Umbilical cord (tissue), 2 donors: Measurements from ENCODE around the gene CLSTN2. TPM values are rescaled to one million over a fixed set of nuclear protein-coding genes. Genes with fewer than 3 reads are reported as not detected.

Experiments
- DNase-seq: peaks from one replicate; pipeline ENCODE4 v3.0.0-alpha.2; 2015; ENCODE audit warnings: low spot score
- total RNA-seq: library from RNA; depleted of rRNA; stranded (reverse); fragments of >200 nt; gene quantifications from one replicate; pipeline ENCODE4 v1.2.3, GENCODE V29; 2014; ENCODE audit warnings: low replicate concordance; ENCODE audit not compliant: insufficient read depth

The CLSTN2 gene
- total RNA-seq, 1 donor from 2014 or later, result 8.9 TPM

DNA sequence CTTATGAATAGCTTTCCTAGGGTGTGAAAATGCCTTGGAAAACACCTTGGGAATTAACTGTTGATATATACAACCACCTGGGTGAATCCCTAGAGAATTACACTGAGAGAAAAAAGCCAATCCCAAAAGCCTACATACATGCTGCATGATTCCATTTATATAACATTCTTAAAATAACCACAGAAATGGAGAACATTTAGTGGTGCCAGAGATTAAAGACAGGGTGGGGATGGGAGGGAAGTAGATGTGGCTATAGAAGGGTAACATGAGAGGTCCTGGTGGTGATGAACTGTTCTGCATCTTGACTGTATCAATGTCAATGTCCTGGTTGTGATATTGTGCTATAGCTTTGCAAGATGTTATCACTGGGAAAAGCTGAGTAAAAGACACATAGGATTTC is 291.0 kb downstream of the CLSTN2 start:
- DNase-seq, result no peak

DNA sequence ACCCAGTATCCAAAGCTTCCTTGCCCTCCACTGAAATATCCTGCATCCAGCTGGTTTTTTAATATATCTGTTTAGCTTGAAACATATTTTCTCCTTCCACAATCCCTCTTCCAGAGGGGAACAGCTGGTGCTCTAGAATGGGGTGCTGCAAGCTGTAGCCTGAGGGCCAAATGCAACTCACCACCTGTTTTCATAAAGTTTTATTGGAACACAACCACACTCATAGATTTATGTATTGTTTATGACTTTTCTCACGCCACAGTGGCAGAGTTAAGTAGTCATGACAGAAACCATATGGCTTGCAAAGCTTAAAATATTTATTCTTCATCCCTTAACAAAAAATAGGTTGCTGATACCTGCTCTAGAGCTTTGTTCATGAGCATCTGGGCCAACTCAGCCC is 298.7 kb downstream of the CLSTN2 start:
- no peak for DNase-seq

DNA sequence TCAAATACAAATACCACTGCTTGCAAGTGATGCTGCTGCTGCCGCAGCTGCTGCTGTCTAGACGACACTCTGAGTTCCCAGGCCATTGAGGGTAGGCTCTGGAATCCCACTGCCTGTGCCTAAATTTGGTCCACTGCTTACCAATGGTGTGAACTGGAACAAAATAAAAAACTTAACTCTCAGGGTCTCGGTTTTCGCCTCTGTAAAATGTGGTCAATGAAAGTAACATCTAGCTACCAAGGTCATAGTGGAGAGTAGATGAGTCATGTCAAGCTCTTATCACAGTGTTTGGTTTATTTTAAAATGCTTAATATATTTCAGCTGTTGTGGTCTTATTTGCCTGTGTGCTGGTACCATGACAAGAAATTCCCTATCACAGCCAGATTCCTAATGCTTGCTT is 299.3 kb downstream of the CLSTN2 start:
- DNase-seq, result no peak

DNA sequence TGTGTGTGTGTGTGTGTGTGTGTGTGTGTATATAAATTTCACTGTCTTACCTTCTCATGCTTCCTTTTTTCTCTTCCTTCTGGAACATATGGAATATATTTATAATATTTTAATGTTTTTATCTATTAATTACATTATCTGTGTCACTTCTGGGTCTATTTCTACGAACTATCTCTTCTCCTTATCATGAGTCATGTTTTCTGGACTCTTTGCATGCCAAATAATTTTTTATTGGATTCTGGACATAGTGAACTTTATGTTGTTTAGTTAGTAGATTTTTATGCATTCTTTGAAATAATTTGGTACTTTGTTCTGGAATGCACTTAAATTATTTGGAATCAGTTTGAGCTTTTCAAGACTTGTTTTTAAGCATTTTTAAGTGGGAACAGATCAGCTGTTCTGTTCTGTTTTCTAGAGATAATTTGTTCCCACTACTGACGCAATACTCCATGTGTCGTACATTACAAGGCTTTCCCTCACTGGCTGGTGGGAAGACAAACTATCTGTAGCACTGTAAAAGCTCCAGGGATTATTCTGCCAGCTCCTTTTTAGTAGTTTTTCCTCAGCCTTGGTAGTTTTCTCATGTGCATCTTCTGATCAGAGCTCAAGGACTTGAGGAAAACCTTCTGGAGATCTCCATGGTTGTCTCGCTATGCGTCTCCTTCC is 302.0 kb downstream of the CLSTN2 start:
- peak; percentile 71 for DNase-seq

DNA sequence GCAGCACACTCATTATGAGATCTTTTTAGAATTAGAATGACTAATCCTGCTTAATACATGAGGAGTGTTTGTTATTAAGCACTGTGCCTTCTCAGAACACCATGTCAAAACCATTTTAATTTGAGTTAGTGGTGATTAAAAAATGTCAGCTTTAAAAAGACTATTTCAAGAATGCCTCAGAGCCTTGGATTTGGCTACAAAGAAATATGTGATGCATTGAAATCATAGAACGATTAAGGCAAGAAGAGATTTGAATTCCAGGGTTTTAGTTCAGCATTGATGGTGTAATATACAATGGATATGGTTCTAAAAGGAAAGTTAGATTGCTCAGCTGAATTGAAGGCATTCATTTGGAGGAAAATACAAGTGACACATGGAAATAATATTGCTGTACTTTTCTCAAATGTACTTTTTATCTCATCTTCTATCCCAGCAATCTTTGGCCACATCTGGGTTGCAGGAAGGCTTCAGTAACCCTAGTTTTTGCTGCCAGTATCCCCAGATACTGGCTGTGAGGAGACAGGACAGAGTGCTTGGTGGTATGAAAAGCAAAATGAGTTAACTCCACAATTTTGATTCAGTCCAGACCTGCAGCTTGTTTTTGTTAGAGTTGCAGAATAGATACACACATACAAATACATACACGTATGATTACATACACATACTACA is 303.8 kb downstream of the CLSTN2 start:
- DNase-seq, result peak; percentile 37

DNA sequence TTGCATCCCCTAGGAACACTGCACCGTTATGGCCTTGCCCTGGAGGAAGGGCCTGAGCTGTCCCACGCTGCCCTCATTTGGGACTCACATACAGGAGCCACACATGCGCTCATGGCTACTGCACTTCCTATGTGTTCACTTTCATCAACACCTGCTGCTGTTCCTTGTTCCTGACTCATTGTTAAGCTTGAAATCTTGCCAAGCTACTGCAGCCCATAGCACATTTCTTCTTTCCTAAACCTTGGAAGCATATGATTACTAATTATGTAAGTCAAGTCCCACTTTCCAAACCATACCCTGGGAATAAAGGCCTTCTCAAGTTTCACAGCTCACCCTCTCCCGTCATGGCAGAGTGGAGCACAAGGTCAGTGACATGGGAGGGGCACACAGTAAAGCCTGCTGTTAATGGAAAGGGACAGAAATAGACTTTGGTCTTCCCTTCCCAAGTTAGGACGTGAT is 307.9 kb downstream of the CLSTN2 start:
- DNase-seq, result no peak

DNA sequence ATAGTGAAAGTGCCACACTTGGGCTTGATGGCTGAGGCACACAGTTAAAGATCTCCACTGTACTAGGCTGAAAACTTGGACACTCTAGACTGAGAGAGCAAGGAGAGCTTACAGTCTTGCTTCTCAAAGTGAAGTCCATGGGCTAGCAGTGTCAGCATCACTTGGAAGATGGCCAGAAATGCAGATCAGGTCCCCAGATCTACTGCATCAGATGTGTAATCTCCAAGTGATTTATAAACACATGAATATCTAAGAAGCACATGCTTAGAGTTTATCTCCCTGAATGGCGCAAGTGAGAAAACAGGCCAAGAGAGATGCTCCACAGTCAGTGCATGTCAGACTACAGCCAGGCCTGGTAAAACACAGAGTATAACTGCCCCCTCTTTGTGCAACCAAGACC is 308.6 kb downstream of the CLSTN2 start:
- peak; percentile 15 for DNase-seq

DNA sequence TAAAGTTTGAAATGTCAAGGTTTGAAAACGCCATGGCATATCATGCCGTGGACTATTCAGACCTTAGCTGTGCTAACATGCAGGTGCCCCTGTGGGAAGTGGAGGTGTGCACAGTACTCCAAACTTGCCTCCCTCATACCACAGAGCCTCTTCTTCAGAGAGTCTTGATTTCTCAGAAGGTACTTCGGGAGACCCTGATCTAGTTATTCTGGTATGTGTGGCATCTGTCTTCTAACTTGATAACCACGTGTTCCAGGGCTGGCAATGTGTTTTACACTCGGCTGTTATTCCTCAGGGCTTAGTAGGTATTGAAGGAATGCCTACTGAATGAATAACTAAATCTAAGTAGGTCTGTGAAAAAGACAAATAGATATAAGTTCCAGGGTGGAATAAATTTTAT is 309.9 kb downstream of the CLSTN2 start:
- peak; percentile 52 for DNase-seq

DNA sequence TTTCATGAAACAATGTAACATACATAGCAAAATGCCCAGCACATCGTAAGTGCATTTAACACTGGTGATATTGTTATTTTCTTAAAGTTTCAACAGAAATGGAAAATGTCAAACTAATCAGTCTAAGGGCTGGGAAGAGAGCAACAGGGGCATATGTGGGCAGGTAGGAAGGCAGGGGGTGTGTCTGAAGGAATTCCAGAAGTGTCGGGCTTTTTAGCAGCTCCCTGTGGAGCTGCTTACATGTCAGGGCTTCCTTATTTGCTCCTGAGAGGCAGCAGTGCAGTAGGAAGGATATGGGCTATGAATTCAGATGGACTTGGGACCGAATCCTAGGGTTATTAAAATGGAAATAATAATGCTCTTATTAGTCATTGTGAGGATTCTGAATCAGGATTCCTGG is 311.6 kb downstream of the CLSTN2 start:
- DNase-seq, result no peak

DNA sequence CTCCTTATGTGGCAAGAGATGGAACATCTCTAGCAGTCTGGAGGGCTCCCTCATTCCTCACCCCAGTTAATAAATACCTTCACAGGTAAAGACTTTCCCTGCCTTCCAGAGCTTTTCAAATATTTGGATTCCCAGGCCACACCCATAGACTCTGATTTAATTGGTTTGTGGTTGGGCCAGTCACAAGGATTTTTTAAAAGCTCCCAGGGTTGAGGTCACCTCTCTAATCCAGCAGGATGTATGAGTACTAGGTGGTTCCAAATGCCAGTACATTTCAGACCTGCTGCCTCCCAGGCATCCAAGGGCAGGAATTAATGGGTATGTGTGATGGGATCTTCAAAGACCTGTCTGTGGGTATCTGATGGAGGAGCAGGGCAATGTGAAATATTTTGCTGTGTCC is 312.8 kb downstream of the CLSTN2 start:
- no peak for DNase-seq

DNA sequence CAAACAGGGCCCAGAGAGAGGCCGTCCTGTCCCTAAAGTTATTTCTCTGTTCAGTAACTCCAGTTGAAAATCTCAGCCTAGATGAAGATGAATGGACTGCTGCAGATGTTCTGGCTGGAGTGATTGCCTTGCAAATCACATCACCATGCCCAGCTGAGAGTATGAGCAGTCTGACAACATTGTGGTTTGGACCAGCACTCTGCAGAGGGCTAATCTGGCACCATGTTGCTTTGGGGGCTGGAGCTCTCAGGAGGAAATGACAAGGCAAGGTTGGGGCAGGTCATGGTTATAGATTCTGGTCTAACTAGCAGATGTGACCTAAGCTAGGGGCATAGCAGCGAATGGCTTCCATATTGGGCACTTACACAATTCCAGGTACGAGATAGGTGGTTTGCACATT is 314.2 kb downstream of the CLSTN2 start:
- DNase-seq, result no peak

DNA sequence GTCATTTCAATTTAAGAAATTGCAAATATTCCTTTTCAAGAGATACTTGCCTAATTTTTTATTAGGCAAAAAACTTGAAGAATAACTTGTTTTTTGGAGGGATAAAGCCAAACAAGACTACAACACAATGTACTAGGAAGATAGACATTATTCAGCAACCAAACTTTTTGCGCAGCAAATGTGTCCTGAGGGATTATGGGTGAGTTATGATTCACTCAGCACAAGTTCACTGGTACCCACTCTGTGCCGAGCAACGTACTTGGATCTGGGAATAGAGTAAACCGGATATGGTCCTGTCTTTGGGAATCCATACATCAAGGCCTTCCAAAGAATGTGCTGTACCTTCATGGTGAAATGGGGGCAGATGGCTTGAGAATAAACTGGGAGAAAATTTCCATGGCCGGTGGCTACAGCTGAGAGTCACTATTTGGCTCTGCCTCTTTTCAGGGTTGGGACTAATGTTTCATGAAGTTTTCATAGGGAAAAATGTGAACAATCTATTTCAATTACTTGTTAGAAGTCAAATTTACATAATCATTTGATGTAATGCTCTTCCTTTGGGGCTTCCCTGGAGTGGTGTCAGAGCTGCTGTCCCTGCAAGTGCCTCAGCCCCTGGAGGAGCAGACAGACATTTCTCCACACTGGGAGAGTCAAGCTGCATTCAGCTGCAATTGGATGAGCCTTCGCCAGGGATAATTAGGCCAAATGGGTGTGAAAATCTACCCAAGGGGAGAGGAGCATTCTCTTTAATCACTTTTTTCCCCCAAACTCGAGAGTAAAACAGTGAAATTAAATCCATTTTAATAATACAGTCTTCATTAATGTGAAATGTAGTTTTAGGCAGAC is 315.2 kb downstream of the CLSTN2 start:
- no peak for DNase-seq

DNA sequence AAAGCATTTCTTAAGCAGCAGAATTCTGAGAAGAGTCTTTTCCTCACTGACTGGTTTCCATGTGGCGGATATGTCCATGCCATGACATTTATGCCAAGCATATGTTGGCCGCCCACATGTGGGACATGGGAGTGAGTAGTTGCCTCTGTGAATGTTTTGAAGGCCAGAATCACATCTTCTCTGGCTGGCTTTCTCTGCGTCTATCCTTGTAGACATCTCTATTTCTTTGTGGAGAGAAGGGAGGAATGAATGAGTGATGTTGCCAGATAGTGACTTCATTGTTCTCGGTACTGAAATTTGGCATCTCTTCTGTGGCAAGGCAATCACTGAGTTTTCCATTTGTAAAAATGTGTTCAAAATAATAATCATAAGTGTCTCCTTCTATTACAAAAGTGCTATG is 316.0 kb downstream of the CLSTN2 start:
- DNase-seq, result no peak

DNA sequence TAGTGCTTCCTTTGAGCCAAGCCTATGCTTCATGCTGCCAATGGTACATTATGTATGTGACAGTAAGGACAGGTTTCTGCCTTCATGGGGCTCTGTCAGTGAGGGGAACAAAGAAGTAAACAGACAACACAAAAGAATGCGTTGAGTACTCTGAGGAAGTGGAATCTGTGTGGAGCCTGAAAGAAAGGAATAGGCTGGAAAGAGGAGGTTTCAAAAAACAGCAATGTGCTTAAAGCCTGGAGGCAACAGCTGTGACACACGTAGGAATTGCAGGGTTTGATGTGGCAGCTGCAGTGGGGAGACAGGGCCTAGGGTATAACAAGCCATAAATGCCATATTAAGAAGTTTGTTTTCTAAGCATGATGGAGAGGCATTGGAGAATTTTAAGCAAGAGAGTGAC is 316.7 kb downstream of the CLSTN2 start:
- no peak for DNase-seq

DNA sequence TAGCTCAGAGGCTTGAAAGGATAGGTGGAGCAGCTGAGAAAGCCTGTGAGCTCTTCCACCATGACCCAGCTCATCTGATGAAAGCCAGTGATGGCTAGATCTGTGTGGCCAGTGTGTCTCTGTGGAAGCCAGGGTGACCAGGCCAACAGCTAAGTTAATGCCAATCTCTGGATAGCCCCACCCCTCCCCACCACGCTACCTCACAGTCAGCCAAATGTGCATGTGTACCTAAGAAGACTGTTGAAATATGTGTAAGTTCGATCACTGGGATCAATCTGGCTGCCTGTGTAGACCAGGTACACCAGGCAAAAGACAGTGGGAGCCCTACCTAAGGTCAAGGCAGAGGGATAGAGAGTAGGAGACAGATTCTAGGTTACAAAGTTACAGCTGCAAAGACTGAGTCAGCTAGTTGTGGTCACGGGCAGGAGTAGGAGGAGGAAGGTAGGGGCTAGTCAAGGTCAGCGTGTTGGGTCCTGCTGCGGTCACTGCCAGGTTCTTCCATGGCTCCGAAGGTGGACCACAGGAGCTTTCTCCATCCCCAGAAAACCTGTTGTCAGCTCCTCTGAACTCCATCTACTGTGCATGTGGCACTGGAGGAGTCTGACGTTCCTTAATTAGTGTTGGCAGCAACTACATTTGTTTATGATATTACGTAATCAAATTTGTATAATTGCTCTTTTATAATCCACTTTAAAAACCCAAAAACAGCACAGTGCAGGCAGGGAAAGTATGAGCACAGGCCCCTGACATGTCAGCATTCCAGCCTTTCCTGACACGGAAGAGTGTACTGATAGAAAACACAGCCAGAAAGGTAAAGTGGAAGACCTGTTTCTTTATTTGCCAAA is 318.0 kb downstream of the CLSTN2 start:
- DNase-seq, result no peak

DNA sequence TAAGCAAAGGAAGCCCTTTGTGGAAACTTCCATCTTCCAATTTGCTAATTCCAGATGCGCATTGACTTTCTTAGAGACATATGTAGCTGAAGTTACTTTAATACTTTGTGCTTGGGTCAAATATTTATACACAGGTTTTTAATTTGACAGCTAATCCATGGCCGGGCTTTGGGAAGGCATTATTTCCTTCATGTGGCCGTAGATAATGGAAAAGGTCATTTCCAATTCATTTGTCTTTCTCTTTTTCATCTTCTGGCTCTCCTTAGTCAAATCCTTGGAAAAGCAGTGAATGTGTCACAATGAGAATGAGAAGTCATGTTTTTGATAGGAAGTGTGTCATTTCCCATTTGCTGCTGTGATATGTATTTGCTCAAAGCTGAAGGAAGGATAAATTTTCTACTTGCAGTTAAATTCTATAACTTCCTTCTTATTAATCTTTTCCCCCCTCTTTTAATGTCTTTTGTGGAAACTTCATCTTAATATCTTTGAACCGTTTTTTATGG is 323.3 kb downstream of the CLSTN2 start:
- no peak for DNase-seq

DNA sequence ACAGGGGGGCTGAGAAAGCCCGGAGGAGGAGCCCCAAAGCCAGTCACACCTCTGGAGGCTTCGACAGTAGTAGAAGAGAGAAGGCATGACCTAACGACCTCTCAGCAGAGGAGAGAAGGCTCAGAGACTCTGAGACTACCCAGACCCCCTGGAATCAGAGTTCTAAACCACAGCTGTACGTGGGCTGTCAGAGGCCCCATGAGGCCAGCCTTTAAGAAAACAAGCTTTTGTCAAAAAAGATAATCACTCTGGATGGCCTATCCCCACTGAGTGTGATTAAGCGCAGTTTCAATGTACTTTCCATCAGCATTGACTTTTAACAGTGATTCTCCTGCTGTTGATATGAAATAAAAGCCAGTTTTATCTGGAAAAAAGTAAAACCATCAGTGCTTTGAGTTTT is 330.3 kb downstream of the CLSTN2 start:
- DNase-seq, result no peak

DNA sequence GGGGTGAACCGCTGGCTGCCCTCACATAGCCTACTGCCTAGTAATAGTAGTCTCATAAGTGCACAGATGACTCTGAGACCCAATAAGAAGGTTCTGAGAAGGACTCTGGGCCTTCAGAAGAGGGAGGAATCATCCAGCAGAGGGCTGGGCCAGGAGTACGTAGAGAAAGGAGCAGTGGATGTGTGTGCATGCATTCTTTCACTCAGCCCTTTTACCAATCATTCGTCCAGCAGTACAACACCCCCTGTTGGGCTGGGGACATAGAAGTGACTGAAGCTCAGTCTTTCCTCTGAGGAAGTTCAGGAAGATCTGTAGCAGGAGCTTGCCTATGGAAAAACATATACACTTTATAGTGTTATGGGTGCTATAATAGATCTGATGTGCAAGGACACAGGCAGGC is 333.1 kb downstream of the CLSTN2 start:
- no peak for DNase-seq

DNA sequence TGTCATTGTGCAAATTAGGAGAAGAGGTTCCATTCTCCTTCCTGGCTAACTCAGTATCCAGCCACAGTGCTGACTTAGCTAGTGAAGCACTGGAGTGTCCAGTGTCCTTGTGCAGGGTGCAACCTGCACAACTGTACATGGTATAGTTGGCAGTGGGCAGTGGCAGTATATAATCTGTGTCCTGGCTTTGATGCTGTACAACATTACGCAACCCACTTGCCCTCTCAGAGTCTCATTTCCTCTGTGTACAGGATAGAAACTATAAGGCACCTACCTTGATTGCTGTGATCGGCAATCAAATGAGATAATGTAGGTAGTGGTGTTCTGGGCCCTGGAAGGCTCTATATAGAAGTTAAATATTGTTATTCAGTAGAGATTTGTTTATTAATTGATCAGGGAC is 333.6 kb downstream of the CLSTN2 start:
- DNase-seq, result no peak

DNA sequence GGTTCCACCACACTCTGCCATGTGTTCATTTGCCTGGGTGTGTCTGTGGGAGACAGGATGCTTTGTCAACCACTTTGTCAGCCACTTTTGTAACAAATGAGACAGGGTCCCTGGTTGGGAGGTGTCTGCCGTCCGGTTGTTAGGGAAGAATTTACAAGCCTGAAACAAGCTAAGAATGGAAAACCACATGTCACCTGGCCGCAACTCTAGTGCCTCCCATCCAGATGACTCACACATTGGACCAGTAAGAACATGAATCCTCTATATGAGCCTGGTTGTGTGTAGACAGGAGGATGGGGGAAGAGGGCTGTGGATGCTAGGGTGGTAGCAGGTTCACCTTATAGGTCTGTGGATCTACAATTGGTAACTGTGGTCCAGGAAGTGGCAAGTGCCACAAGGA is 335.3 kb downstream of the CLSTN2 start:
- no peak for DNase-seq

DNA sequence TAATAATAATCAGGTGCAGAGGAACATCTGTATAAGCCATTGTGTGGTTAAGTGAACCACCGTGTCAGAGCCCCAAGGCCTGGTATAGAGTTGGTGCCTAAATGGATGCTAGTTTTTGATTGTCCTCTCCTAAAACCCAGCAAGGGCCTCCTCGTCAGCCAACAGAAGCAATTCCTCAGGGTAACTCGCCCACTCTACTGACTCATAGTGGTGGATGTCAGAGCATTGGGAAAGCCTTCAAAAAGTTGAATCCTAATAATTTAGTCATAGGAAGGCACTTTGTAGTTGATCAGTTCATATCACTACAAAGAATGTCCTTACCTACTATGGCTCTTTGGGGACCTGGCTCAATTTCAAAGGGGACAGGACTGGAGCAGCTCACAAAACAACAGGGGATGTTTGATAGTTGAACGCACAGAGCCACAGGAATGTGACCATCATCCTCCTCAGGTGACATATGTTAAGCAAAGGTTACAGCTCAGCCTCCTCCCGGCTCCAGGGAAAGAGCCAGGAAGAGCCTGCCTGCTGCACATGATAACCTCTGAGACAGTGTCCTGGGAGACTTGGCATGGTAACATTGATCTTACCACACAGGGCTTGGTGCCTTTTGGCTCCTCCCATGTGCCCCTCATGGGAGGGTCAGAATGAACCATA is 338.7 kb downstream of the CLSTN2 start:
- no peak for DNase-seq
